ENCODE measurements around the gene VSTM2B.

VSTM2B gene

GRCh38 chr19:29499921-29500590, 25.7 kb upstream of the VSTM2B start:
- H3K27me3 ChIP-seq (ENCODE audit: control insufficient read depth in 1 of 2, insufficient read depth in 1 of 2, low read length in 2 of 2) = peaks cover 0 to 10% of the 10 kb centered on the region in 2 experiments
- 82% methylated on average over 18 of the region's 18 CpGs for WGBS
- no peak overlapping the region for H2BK12ac ChIP-seq (ENCODE audit: low read length in 2 of 2)

GRCh38 chr19:29501816-29502580, 23.8 kb upstream of the VSTM2B start:
- Histone ChIP-seq H3K79me1 (replicated peaks; ENCODE audit: low read length, poor library complexity, severe bottlenecking) (no peaks in the 10 kb centered on the region), H3K9ac (ENCODE audit: low read length) (no peak overlapping the region), H2BK12ac (ENCODE audit: low read length in 2 of 2) (no peak overlapping the region), H3K36me3 (ENCODE audit: control insufficient read depth in 1 of 2, insufficient read depth in 2 of 2, low read depth in 1 of 2, low read length in 2 of 2) (no peaks in the 10 kb centered on the region), H2AFZ (ENCODE audit: low read depth, low read length) (no peak overlapping the region), H3K18ac (ENCODE audit: low read depth in 1 of 2, low read length in 2 of 2) (no peak overlapping the region), H4K8ac (ENCODE audit: low read length) (no peak overlapping the region), H3K4me1 (ENCODE audit: control insufficient read depth, insufficient read depth, low read depth, low read length) (no peaks in the 10 kb centered on the region), H3K4ac (ENCODE audit: low read depth in 1 of 2, low read length in 2 of 2) (no peak overlapping the region), H3K14ac (ENCODE audit: low read length in 2 of 2) (no peak overlapping the region), H3K4me2 (ENCODE audit: low read length, poor library complexity, severe bottlenecking) (no peak overlapping the region), H2BK5ac (ENCODE audit: low read depth, low read length, poor library complexity, severe bottlenecking) (no peak overlapping the region), H2BK15ac (ENCODE audit: low read depth, poor library complexity, severe bottlenecking) (no peak overlapping the region), H3K27me3 (ENCODE audit: control insufficient read depth in 1 of 2, insufficient read depth in 1 of 2, low read length in 2 of 2) (peaks cover 0 to 10% of the 10 kb centered on the region in 2 experiments), H2AK5ac (ENCODE audit: low read length, severe bottlenecking) (no peak overlapping the region), H3K23ac (ENCODE audit: low read length in 2 of 2) (no peak overlapping the region), H4K91ac (ENCODE audit: low read length) (no peak overlapping the region), H2BK120ac (ENCODE audit: low read depth, low read length) (no peak overlapping the region), H3K27ac (ENCODE audit: low read length, poor library complexity, severe bottlenecking) (no peak overlapping the region), H3K4me3 (ENCODE audit: insufficient read depth in 1 of 2, low read depth in 1 of 2, low read length in 2 of 2) (no peak overlapping the region), H3K9me3 (ENCODE audit: control insufficient read depth, low read length) (no peaks in the 10 kb centered on the region)
- no peak for DNase-seq
- WGBS = 80% methylated on average over 17 of the region's 18 CpGs

More at GRCh38 chr19:29499921-29500590, 25.7 kb upstream of the VSTM2B start:
- Histone ChIP-seq H2BK15ac (ENCODE audit: low read depth, poor library complexity, severe bottlenecking) (no peak overlapping the region), H3K79me1 (replicated peaks; ENCODE audit: low read length, poor library complexity, severe bottlenecking) (no peaks in the 10 kb centered on the region), H4K91ac (ENCODE audit: low read length) (no peak overlapping the region), H4K8ac (ENCODE audit: low read length) (no peak overlapping the region), H3K23ac (ENCODE audit: low read length in 2 of 2) (no peak overlapping the region), H2AK5ac (ENCODE audit: low read length, severe bottlenecking) (no peak overlapping the region), H3K4ac (ENCODE audit: low read depth in 1 of 2, low read length in 2 of 2) (no peak overlapping the region), H3K36me3 (ENCODE audit: control insufficient read depth in 1 of 2, insufficient read depth in 2 of 2, low read depth in 1 of 2, low read length in 2 of 2) (no peaks in the 10 kb centered on the region), H3K18ac (ENCODE audit: low read depth in 1 of 2, low read length in 2 of 2) (no peak overlapping the region), H2AFZ (ENCODE audit: low read depth, low read length) (no peak overlapping the region), H3K9ac (ENCODE audit: low read length) (no peak overlapping the region), H3K9me3 (ENCODE audit: control insufficient read depth, low read length) (no peaks in the 10 kb centered on the region), H2BK120ac (ENCODE audit: low read depth, low read length) (no peak overlapping the region), H2BK5ac (ENCODE audit: low read depth, low read length, poor library complexity, severe bottlenecking) (no peak overlapping the region), H3K14ac (ENCODE audit: low read length in 2 of 2) (no peak overlapping the region), H3K27ac (ENCODE audit: low read length, poor library complexity, severe bottlenecking) (no peak overlapping the region), H3K4me3 (ENCODE audit: insufficient read depth in 1 of 2, low read depth in 1 of 2, low read length in 2 of 2) (no peak overlapping the region), H3K4me2 (ENCODE audit: low read length, poor library complexity, severe bottlenecking) (no peak overlapping the region), H3K4me1 (ENCODE audit: control insufficient read depth, insufficient read depth, low read depth, low read length) (no peaks in the 10 kb centered on the region)
- DNase-seq = no peak

- Histone ChIP-seq H4K91ac (ENCODE audit: low read length) (no peak overlapping the region), H3K18ac (ENCODE audit: low read depth in 1 of 2, low read length in 2 of 2) (no peak overlapping the region), H3K36me3 (ENCODE audit: control insufficient read depth in 1 of 2, insufficient read depth in 2 of 2, low read depth in 1 of 2, low read length in 2 of 2) (no peaks in the 10 kb centered on the region), H3K9me3 (ENCODE audit: control insufficient read depth, low read length) (no peaks in the 10 kb centered on the region), H3K27ac (ENCODE audit: low read length, poor library complexity, severe bottlenecking) (no peak overlapping the region), H3K79me1 (replicated peaks; ENCODE audit: low read length, poor library complexity, severe bottlenecking) (no peaks in the 10 kb centered on the region), H3K4me3 (ENCODE audit: insufficient read depth in 1 of 2, low read depth in 1 of 2, low read length in 2 of 2) (no peak overlapping the region), H2AFZ (ENCODE audit: low read depth, low read length) (no peak overlapping the region), H3K27me3 (ENCODE audit: control insufficient read depth in 1 of 2, insufficient read depth in 1 of 2, low read length in 2 of 2) (peaks cover 0 to 10% of the 10 kb centered on the region in 2 experiments), H2BK120ac (ENCODE audit: low read depth, low read length) (no peak overlapping the region), H3K23ac (ENCODE audit: low read length in 2 of 2) (no peak overlapping the region), H2AK5ac (ENCODE audit: low read length, severe bottlenecking) (no peak overlapping the region), H2BK12ac (ENCODE audit: low read length in 2 of 2) (no peak overlapping the region), H4K8ac (ENCODE audit: low read length) (no peak overlapping the region), H3K14ac (ENCODE audit: low read length in 2 of 2) (no peak overlapping the region), H3K4me1 (ENCODE audit: control insufficient read depth, insufficient read depth, low read depth, low read length) (no peaks in the 10 kb centered on the region), H3K9ac (ENCODE audit: low read length) (no peak overlapping the region), H3K4ac (ENCODE audit: low read depth in 1 of 2, low read length in 2 of 2) (no peak overlapping the region), H2BK5ac (ENCODE audit: low read depth, low read length, poor library complexity, severe bottlenecking) (no peak overlapping the region), H2BK15ac (ENCODE audit: low read depth, poor library complexity, severe bottlenecking) (no peak overlapping the region), H3K4me2 (ENCODE audit: low read length, poor library complexity, severe bottlenecking) (no peak overlapping the region)
- WGBS = 87% methylated on average over 3 of the region's 3 CpGs
- no peak for DNase-seq
Observed at GRCh38 chr19:29502581-29502850, 23.3 kb upstream of the VSTM2B start.

GRCh38 chr19:29503140-29503758, 22.5 kb upstream of the VSTM2B start:
- H3K36me3 ChIP-seq (ENCODE audit: control insufficient read depth in 1 of 2, insufficient read depth in 2 of 2, low read depth in 1 of 2, low read length in 2 of 2) = no peaks in the 10 kb centered on the region
- no peak overlapping the region for H3K4me3 ChIP-seq (ENCODE audit: insufficient read depth in 1 of 2, low read depth in 1 of 2, low read length in 2 of 2)
- H3K27ac ChIP-seq (ENCODE audit: low read length, poor library complexity, severe bottlenecking) = no peak overlapping the region
- WGBS = 76% methylated on average over 12 of the region's 12 CpGs
- no peak overlapping the region for H2AK5ac ChIP-seq (ENCODE audit: low read length, severe bottlenecking)
- H2BK5ac ChIP-seq (ENCODE audit: low read depth, low read length, poor library complexity, severe bottlenecking) = no peak overlapping the region
- H3K4me2 ChIP-seq (ENCODE audit: low read length, poor library complexity, severe bottlenecking) = no peak overlapping the region
- DNase-seq = no peak
- no peak overlapping the region for H2AFZ ChIP-seq (ENCODE audit: low read depth, low read length)
- no peak overlapping the region for H3K18ac ChIP-seq (ENCODE audit: low read depth in 1 of 2, low read length in 2 of 2)
- no peak overlapping the region for H2BK12ac ChIP-seq (ENCODE audit: low read length in 2 of 2)
- no peaks in the 10 kb centered on the region for H3K4me1 ChIP-seq (ENCODE audit: control insufficient read depth, insufficient read depth, low read depth, low read length)
- no peaks in the 10 kb centered on the region for H3K9me3 ChIP-seq (ENCODE audit: control insufficient read depth, low read length)
- no peak overlapping the region for H3K14ac ChIP-seq (ENCODE audit: low read length in 2 of 2)
- no peak overlapping the region for H3K23ac ChIP-seq (ENCODE audit: low read length in 2 of 2)
- no peak overlapping the region for H3K4ac ChIP-seq (ENCODE audit: low read depth in 1 of 2, low read length in 2 of 2)
- H3K79me1 ChIP-seq (replicated peaks; ENCODE audit: low read length, poor library complexity, severe bottlenecking) = no peaks in the 10 kb centered on the region
- H3K9ac ChIP-seq (ENCODE audit: low read length) = no peak overlapping the region
- H2BK15ac ChIP-seq (ENCODE audit: low read depth, poor library complexity, severe bottlenecking) = no peak overlapping the region
- no peak overlapping the region for H4K8ac ChIP-seq (ENCODE audit: low read length)
- H4K91ac ChIP-seq (ENCODE audit: low read length) = no peak overlapping the region
- H3K27me3 ChIP-seq (ENCODE audit: control insufficient read depth in 1 of 2, insufficient read depth in 1 of 2, low read length in 2 of 2) = peaks cover 0 to 7% of the 10 kb centered on the region in 2 experiments
- H2BK120ac ChIP-seq (ENCODE audit: low read depth, low read length) = no peak overlapping the region
